Measurements from ENCODE around the gene HSD11B1L. TPM values are rescaled to one million over a fixed set of nuclear protein-coding genes. Genes with fewer than 3 reads are reported as not detected.
"Not testable (repeated sequence)": the region's sequence is repeated elsewhere in the genome, so short reads cannot be mapped to it uniquely, and the experiment has no call there.

The HSD11B1L gene
- polyA plus RNA-seq, 3 donors, result 1.9 to 2.5 (median 2.4) TPM

GRCh38 chr19:5687360-5688198 lies 6.8 kb downstream of the HSD11B1L start:
- 58% methylated on average over 70 of the region's 76 CpGs for WGBS (ENCODE audit: insufficient coverage)

GRCh38 chr19:5688262-5688881 lies 7.5 kb downstream of the HSD11B1L start:
- not testable (repeated sequence) for H3K27me3 ChIP-seq (ENCODE audit: control insufficient read depth in 2 of 2, insufficient read depth in 2 of 2, low read length in 2 of 2); H3K4me2 ChIP-seq (replicated peaks; ENCODE audit: extremely low read depth, low read length, poor library complexity, severe bottlenecking); H2AFZ ChIP-seq (ENCODE audit: insufficient read depth, low read depth, low read length, poor library complexity, severe bottlenecking); DNase-seq; H3K4me3 Mint-ChIP-seq; H3K9me3 ChIP-seq (replicated peaks in 1 of 2; ENCODE audit: control insufficient read depth in 1 of 2, insufficient read depth in 1 of 2, low read length in 2 of 2); H3K27me3 Mint-ChIP-seq (ENCODE audit: low read depth in 3 of 3); H3K9me3 Mint-ChIP-seq; H3K27ac ChIP-seq (ENCODE audit: low read depth in 1 of 2, low read length in 2 of 2); H3K4me3 ChIP-seq (replicated peaks in 1 of 3; ENCODE audit: low read depth in 2 of 3, low read length in 3 of 3); H3K9ac ChIP-seq (ENCODE audit: insufficient read depth, low read length, poor library complexity, severe bottlenecking)
- Mint-ChIP-seq H3K27ac (peak overlapping the region in 1 of 7 donors; percentile 50), H3K36me3 (peaks cover 15 to 16% of the 10 kb centered on the region in 2 donors), H3K4me1 (peaks cover 28% of the 10 kb centered on the region)
- Histone ChIP-seq H3K36me3 (replicated peaks in 1 of 2; ENCODE audit: control insufficient read depth in 1 of 2, insufficient read depth in 2 of 2, low read length in 2 of 2) (peaks cover 16 to 17% of the 10 kb centered on the region in 2 donors), H4K20me1 (ENCODE audit: insufficient read depth, low read length) (peaks cover 32% of the 10 kb centered on the region), H3K79me2 (ENCODE audit: insufficient read depth, low read length) (peaks cover 34% of the 10 kb centered on the region), H3K4me1 (ENCODE audit: control insufficient read depth in 1 of 2, insufficient read depth in 2 of 2, low read length in 2 of 2) (peaks cover 27 to 40% of the 10 kb centered on the region in 2 donors)
- 96% methylated on average over 5 of the region's 13 CpGs for WGBS (ENCODE audit: insufficient coverage)
- intact Hi-C loops (cut with micrococcal nuclease), result loop anchor here (10.0 kb wide), 3 partner anchors 106 to 686 kb away; partner anchors contain the start of genes ALKBH7 (in 1 of the 2), DUS3L (in 1 of the 2), NDUFA11 (in 1 of the 2) and PSPN (in 1 of the 2)

More at GRCh38 chr19:5687360-5688198, 6.8 kb downstream of the HSD11B1L start:
- Mint-ChIP-seq H3K4me1 (peaks cover 28% of the 10 kb centered on the region), H3K36me3 (peaks cover 7 to 8% of the 10 kb centered on the region in 2 donors), H3K9me3 (peaks cover 0 to 8% (median 0%) of the 10 kb centered on the region in 7 donors), H3K4me3 (peak overlapping the region in 1 of 2 donors; percentile 75), H3K27ac (no peak overlapping the region), H3K27me3 (ENCODE audit: low read depth in 3 of 3) (peaks cover 0 to 4% (median 0%) of the 10 kb centered on the region in 3 donors)
- peak overlapping the region in 1 of 2 donors; percentile 12 for H3K27ac ChIP-seq (ENCODE audit: low read depth in 1 of 2, low read length in 2 of 2)
- peak overlapping the region; percentile 80 for H3K4me2 ChIP-seq (replicated peaks; ENCODE audit: extremely low read depth, low read length, poor library complexity, severe bottlenecking)
- H3K4me3 ChIP-seq (replicated peaks in 1 of 3; ENCODE audit: low read depth in 2 of 3, low read length in 3 of 3), result peak overlapping the region in 1 of 3 experiments; percentile 76
- no peak for DNase-seq
- H3K4me1 ChIP-seq (ENCODE audit: control insufficient read depth in 1 of 2, insufficient read depth in 2 of 2, low read length in 2 of 2), result peaks cover 27 to 40% of the 10 kb centered on the region in 2 donors
- TF ChIP-seq CTCF (IDR thresholded peaks at IDR 0.05), result peak; percentile 40
- H2AFZ ChIP-seq (ENCODE audit: insufficient read depth, low read depth, low read length, poor library complexity, severe bottlenecking), result peak overlapping the region; percentile 87
- no peaks in the 10 kb centered on the region for H3K9me3 ChIP-seq (replicated peaks in 1 of 2; ENCODE audit: control insufficient read depth in 1 of 2, insufficient read depth in 1 of 2, low read length in 2 of 2)
- peaks cover 9% of the 10 kb centered on the region in 2 donors for H3K36me3 ChIP-seq (replicated peaks in 1 of 2; ENCODE audit: control insufficient read depth in 1 of 2, insufficient read depth in 2 of 2, low read length in 2 of 2)
- peaks cover 24% of the 10 kb centered on the region for H4K20me1 ChIP-seq (ENCODE audit: insufficient read depth, low read length)
- intact Hi-C loops (cut with micrococcal nuclease), result loop anchor here (2.0 to 10.0 kb wide), 4 partner anchors 67 to 687 kb away; partner anchors contain the start of genes ALKBH7 (in 1 of the 2), DUS3L (in 1 of the 2), NDUFA11 (in 1 of the 2) and PSPN (in 1 of the 2)
- H3K9ac ChIP-seq (ENCODE audit: insufficient read depth, low read length, poor library complexity, severe bottlenecking), result no peak overlapping the region
- peaks cover 26% of the 10 kb centered on the region for H3K79me2 ChIP-seq (ENCODE audit: insufficient read depth, low read length)
- no peaks in the 10 kb centered on the region for H3K27me3 ChIP-seq (ENCODE audit: control insufficient read depth in 2 of 2, insufficient read depth in 2 of 2, low read length in 2 of 2)

All from CD14-positive monocyte (primary cell).